Transverse colon (tissue), 4 donors: Measurements from ENCODE around the gene ZNF23. TPM values are rescaled to one million over a fixed set of nuclear protein-coding genes. Genes with fewer than 3 reads are reported as not detected.
A peak's percentile ranks its signal among the peaks of the same experiment; 100 is the strongest.

Source experiments
- DNase-seq: peaks from one replicate; pipeline ENCODE4 v3.0.0-alpha.2; 2019
- H3K27ac ChIP-seq, 4 donors: fragments of 200-600 bp; sonication (generic); 2 replicates each; pipeline ENCODE4 v1.5.1; 2016 to 2018; ENCODE audit warnings: inconsistent platforms in 4 of 4
- H3K27me3 ChIP-seq: fragments of 200-600 bp; sonication (generic); 2 replicates; pipeline ENCODE4 v1.5.1; 2017; ENCODE audit warnings: inconsistent platforms
- H3K36me3 ChIP-seq, 4 donors: fragments of 200-600 bp; sonication (generic); 2 replicates each; pipeline ENCODE4 v1.5.1; 2017 to 2019; ENCODE audit warnings: inconsistent platforms in 4 of 4
- H3K4me1 ChIP-seq, 4 donors: fragments of 200-600 bp; sonication (generic); 2 replicates each; pipeline ENCODE4 v1.5.1; 2017 to 2020; ENCODE audit warnings: inconsistent platforms in 4 of 4
- H3K4me3 ChIP-seq, 4 donors: fragments of 200-600 bp; sonication (generic); 1 replicate in 1 of 4; 2 replicates in 3 of 4; pipeline versions ENCODE4 v1.5.1 to v1.6.1; 2017 to 2019; ENCODE audit warnings: inconsistent platforms in 4 of 4
- H3K9me3 ChIP-seq, 2 donors: fragments of 200-600 bp; sonication (generic); 2 replicates each; pipeline ENCODE4 v1.5.1; 2017 to 2019; ENCODE audit warnings: inconsistent platforms in 2 of 2
- EP300 ChIP-seq: sonication (generic); formaldehyde crosslinking; IDR thresholded peaks from one replicate; pipeline ENCODE4 v1.6.1; 2017; ENCODE audit warnings: antibody characterized with exemption, low read depth
- POLR2A ChIP-seq: fragments of 450-650 bp; IDR thresholded peaks from one replicate; pipeline ENCODE4 v1.6.1; 2016; ENCODE audit warnings: antibody characterized with exemption, mild to moderate bottlenecking, moderate library complexity
- POLR2AphosphoS5 ChIP-seq, 3 donors: sonication (generic); formaldehyde crosslinking; IDR thresholded peaks; one replicate each; pipeline ENCODE4 v1.6.1; 2016; ENCODE audit warnings: antibody characterized with exemption in 3 of 3
- WGBS, 2 donors: methylation state at CpG; one replicate each; pipeline ENCODE4 v1.1.5; 2018; ENCODE audit warnings: low coverage in 1 of 2; 5-methylcytosine and 5-hydroxymethylcytosine counted together
- in situ Hi-C, 4 donors: fragments of 200-750 bp; cut with MboI; loops; one replicate each; pipeline versions ENCODE4 v1.15.0 to v1.15.1; 2017; ENCODE audit warnings: low sequenced_read_pairs in 3 of 4, low pct_ligation_motif_present in 1 of 4, low pct_unique_long_range_greater_than_20kb in 1 of 4
- intact Hi-C: fragments of 100-400 bp; cut with DNase I; formaldehyde crosslinking; loops from one replicate; pipeline ENCODE4 v1.15.1; 2023; ENCODE audit warnings: low total_unique reads
- total RNA-seq, 4 donors: library from RNA; depleted of rRNA; stranded (reverse); fragments of >200 nt; gene quantifications; one replicate each; pipeline ENCODE4 v1.1.0, GENCODE V29; 2016
- TF ChIP-seq, protein P1 (sequence below), 5 experiments: fragments of 200-600 bp in 3 of 5; fragments of 450-650 bp in 2 of 5; sonication (generic) in 3 of 5; IDR thresholded peaks; 1 replicate in 2 of 5; 2 replicates in 3 of 5; pipeline ENCODE4 v1.5.1; 2016 to 2017; ENCODE audit warnings: antibody characterized with exemption in 5 of 5, inconsistent platforms in 3 of 5, mild to moderate bottlenecking in 2 of 5, moderate library complexity in 1 of 5

Gene ZNF23
- total RNA-seq, 4 donors from 2014 or later = 5.0 to 12.2 (median 7.0) TPM

DNA sequence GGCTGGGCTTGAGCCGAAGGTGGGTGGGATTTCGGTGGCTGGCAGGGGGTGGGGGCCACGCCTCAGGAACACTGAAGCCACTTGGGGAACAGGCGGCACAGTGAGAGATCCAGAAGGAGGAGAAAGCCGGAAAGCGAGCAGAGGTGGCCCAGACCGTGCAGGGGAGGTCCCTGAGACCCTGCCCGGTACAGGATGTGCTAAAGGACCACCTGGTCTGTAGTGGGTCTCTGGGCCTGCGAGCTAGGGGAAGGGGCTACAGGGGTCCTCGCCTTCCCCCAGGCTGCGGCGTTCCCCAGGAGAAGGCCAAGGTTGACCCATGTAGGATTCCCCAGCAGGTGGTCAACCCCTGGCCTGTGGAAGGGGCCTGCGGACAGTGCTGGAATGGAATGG is 20.0 kb downstream of the ZNF23 start, which contains the start of gene TLE7:
TLE7 (minus strand) TSS at position 4 of the 390 bp plus-strand sequence. CDS start 8,730 bp downstream, outside the sequence.
- Histone ChIP-seq H3K9me3 (peaks cover 21 to 32% of the 10 kb centered on the region in 2 donors), H3K27ac (no peak within 1 kb of the TSS), H3K27me3 (peaks cover 8% of the 10 kb centered on the region), H3K4me3 (no peak within 1 kb of the TSS), H3K36me3 (no peaks in the 10 kb centered on the region), H3K4me1 (no peaks in the 10 kb centered on the region)
- intact Hi-C loops (no loop called here), in situ Hi-C loops (no loop called here)
- WGBS, 2 donors = 92% methylated on average over 11 to 13 of the region's 13 CpGs
- DNase-seq = no peak
- TF ChIP-seq, protein P1, sequence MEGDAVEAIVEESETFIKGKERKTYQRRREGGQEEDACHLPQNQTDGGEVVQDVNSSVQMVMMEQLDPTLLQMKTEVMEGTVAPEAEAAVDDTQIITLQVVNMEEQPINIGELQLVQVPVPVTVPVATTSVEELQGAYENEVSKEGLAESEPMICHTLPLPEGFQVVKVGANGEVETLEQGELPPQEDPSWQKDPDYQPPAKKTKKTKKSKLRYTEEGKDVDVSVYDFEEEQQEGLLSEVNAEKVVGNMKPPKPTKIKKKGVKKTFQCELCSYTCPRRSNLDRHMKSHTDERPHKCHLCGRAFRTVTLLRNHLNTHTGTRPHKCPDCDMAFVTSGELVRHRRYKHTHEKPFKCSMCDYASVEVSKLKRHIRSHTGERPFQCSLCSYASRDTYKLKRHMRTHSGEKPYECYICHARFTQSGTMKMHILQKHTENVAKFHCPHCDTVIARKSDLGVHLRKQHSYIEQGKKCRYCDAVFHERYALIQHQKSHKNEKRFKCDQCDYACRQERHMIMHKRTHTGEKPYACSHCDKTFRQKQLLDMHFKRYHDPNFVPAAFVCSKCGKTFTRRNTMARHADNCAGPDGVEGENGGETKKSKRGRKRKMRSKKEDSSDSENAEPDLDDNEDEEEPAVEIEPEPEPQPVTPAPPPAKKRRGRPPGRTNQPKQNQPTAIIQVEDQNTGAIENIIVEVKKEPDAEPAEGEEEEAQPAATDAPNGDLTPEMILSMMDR (IDR thresholded peaks at IDR 0.05) = no peak
- TF ChIP-seq POLR2AphosphoS5 (IDR thresholded peaks at IDR 0.05) = no peak

DNA sequence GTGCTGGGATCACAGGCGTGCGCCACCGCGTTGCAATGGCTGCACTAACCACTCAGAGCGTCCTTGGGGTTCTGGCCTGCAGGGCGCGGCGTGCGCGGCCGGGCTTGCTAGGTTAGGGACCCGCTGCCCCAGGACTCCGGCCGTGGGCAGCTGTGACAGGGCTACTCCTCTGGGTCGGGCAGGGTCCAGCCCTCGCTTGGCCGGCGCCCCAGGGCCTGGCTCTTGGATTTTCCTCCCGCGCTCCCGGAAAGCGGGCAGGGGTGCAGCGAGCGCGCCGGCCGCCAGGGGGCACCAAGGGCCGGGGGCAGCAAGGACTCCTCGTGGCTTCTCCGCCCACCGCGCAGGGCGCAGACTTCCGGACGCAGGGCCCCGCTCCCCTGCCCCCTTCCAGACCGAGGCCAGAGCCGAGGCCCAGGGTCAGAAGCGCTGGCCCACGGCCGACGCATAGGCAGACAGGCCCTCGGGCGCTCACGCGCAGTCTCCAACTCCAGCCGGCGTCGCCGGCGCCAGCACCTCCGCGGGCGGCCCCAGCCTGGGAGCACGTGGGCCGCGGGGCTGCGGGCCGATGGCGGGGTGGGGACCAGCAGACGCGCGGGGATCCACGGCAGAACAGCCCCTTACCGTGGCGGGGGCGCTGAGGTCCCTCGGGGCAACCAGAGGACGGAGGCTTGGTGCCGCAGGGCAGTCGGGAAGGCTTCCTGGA is 20.5 kb downstream of the ZNF23 start:
- H3K4me1 ChIP-seq = no peaks in the 10 kb centered on the region
- intact Hi-C loops (no loop called here), in situ Hi-C loops (no loop called here)
- no peaks in the 10 kb centered on the region for H3K36me3 ChIP-seq
- DNase-seq = no peak
- 66 to 95% methylated on average over 4 to 48 of the region's 71 CpGs for WGBS, 2 donors
- TF ChIP-seq POLR2AphosphoS5 (IDR thresholded peaks at IDR 0.05) (no peak), POLR2A (no peak)
- TF ChIP-seq, protein P1 (IDR thresholded peaks at IDR 0.05) = peak in 2 of 5 experiments; percentile 7 to 11
- H3K4me3 ChIP-seq = no peak overlapping the region
- peaks cover 18 to 26% of the 10 kb centered on the region in 2 donors for H3K9me3 ChIP-seq
- H3K27ac ChIP-seq = no peak overlapping the region
- peaks cover 8% of the 10 kb centered on the region for H3K27me3 ChIP-seq

DNA sequence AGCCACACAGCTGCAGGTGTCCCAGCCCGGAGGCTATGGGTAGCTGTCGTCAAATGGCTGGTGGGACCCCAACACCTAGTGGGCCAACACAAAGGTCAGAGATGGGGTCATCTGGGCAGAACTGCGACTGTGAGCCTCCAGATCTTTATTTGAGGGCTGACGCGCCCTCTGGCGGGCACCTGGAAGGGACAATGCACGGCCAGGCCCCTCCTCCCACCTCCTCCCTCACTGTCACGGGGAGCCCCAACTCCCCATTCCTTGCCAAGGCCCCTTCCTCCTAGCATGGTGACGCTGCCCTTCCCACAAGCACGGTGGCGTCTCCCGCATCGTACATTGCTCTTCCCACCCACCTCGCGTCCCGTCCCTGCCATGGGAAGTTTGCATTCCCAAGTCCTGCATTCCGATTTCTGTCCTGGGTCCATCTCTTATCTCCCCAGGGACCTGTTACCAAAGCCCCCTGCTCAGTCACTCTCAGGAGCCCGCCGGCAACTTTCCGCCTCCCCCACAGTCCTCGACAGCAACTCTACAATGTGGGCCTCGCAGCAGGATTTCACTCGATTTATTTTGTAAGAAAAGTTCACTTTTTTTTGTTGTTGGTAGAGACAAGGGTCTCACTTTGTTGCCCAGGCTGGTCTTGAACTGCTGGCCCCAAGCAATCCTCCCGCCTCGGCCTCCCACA is 21.2 kb downstream of the ZNF23 start:
- Histone ChIP-seq H3K9me3 (peaks cover 11 to 20% of the 10 kb centered on the region in 2 donors), H3K36me3 (no peaks in the 10 kb centered on the region), H3K4me1 (no peaks in the 10 kb centered on the region), H3K27ac (no peak overlapping the region), H3K4me3 (no peak overlapping the region), H3K27me3 (peaks cover 8% of the 10 kb centered on the region)
- intact Hi-C loops = no loop called here
- 56 to 78% methylated on average over 19 to 25 of the region's 25 CpGs for WGBS, 2 donors
- DNase-seq = no peak
- no peak for TF ChIP-seq POLR2AphosphoS5 (IDR thresholded peaks at IDR 0.05)
- TF ChIP-seq, protein P1 (IDR thresholded peaks at IDR 0.05) = peak in 1 of 5 experiments; percentile 12
- in situ Hi-C loops = no loop called here

GRCh38 chr16:71439523-71439922 is 22.5 kb downstream of the ZNF23 start:
- no peaks in the 10 kb centered on the region for H3K4me1 ChIP-seq
- in situ Hi-C loops (no loop called here), intact Hi-C loops (no loop called here)
- H3K27me3 ChIP-seq = peaks cover 8% of the 10 kb centered on the region
- H3K36me3 ChIP-seq = no peaks in the 10 kb centered on the region
- no peak overlapping the region for H3K27ac ChIP-seq
- no peak overlapping the region for H3K4me3 ChIP-seq
- H3K9me3 ChIP-seq = peaks cover 0 to 7% of the 10 kb centered on the region in 2 donors
- no peak for DNase-seq
- 33 to 67% methylated on average over 3 of the region's 3 CpGs for WGBS, 2 donors
- TF ChIP-seq EP300 (no peak), POLR2AphosphoS5 (IDR thresholded peaks at IDR 0.05) (no peak)
